Gastroesophageal sphincter (tissue), 4 donors: ENCODE data around the gene RNF19B. TPM values are rescaled to one million over a fixed set of nuclear protein-coding genes. Genes with fewer than 3 reads are reported as not detected.

Experiments
- ATAC-seq: fragments of 150-250 bp; one replicate; pipeline ENCODE4 v1.9.1; 2016; ENCODE audit warnings: mild to moderate bottlenecking, moderate library complexity
- H3K27ac ChIP-seq, 4 donors: fragments of 200-600 bp; sonication (generic) in 3 of 4; 1 replicate in 3 of 4; 2 replicates in 1 of 4; pipeline ENCODE4 v1.5.1; 2016 to 2019
- H3K27me3 ChIP-seq: fragments of 200-600 bp; sonication (generic); one replicate; pipeline ENCODE4 v1.5.1; 2019
- H3K36me3 ChIP-seq, 2 donors: fragments of 200-600 bp; sonication (generic); one replicate each; pipeline ENCODE4 v1.5.1; 2019; ENCODE audit warnings: control low read depth in 1 of 2
- H3K4me1 ChIP-seq, 3 donors: fragments of 200-600 bp; sonication (generic); 1 replicate in 2 of 3; 2 replicates in 1 of 3; pipeline ENCODE4 v1.5.1; 2016 to 2019; ENCODE audit warnings: control low read depth in 2 of 3
- H3K4me3 ChIP-seq, 2 donors: fragments of 200-600 bp; sonication (generic); one replicate each; pipeline ENCODE4 v1.5.1; 2019; ENCODE audit warnings: mild to moderate bottlenecking in 1 of 2, moderate library complexity in 1 of 2
- H3K9me3 ChIP-seq, 3 donors: fragments of 200-600 bp; sonication (generic); one replicate each; pipeline ENCODE4 v1.5.1; 2017 to 2019; ENCODE audit warnings: control low read depth in 2 of 3
- EP300 ChIP-seq: sonication (generic); formaldehyde crosslinking; IDR thresholded peaks from one replicate; pipeline ENCODE4 v1.6.1; 2017; ENCODE audit warnings: antibody characterized with exemption, mild to moderate bottlenecking
- POLR2A ChIP-seq, 2 donors: fragments of 450-650 bp; IDR thresholded peaks; one replicate each; pipeline ENCODE4 v1.6.1; 2017; ENCODE audit warnings: antibody characterized with exemption in 2 of 2, mild to moderate bottlenecking in 2 of 2, moderate library complexity in 1 of 2
- POLR2AphosphoS5 ChIP-seq: sonication (generic); formaldehyde crosslinking; IDR thresholded peaks from one replicate; pipeline ENCODE4 v1.6.1; 2017; ENCODE audit warnings: antibody characterized with exemption
- WGBS, 2 donors: methylation state at CpG; one replicate each; pipeline ENCODE4 v1.1.5; 2018; ENCODE audit warnings: low coverage in 1 of 2; 5-methylcytosine and 5-hydroxymethylcytosine counted together
- total RNA-seq, 4 donors: library from RNA; depleted of rRNA; stranded (reverse); fragments of >200 nt; gene quantifications; one replicate each; pipeline ENCODE4 v1.1.0, GENCODE V29; 2016
- TF ChIP-seq, protein P1 (sequence below), 4 experiments: fragments of 200-600 bp in 2 of 4; fragments of 450-650 bp in 2 of 4; sonication (generic) in 1 of 4; IDR thresholded peaks; one replicate each; pipeline ENCODE4 v1.5.1; 2017 to 2019; ENCODE audit warnings: antibody characterized with exemption in 4 of 4, mild to moderate bottlenecking in 2 of 4, moderate library complexity in 2 of 4

RNF19B gene
- total RNA-seq, 4 donors from 2014 or later: 19.5 to 25.2 (median 21.8) TPM

DNA sequence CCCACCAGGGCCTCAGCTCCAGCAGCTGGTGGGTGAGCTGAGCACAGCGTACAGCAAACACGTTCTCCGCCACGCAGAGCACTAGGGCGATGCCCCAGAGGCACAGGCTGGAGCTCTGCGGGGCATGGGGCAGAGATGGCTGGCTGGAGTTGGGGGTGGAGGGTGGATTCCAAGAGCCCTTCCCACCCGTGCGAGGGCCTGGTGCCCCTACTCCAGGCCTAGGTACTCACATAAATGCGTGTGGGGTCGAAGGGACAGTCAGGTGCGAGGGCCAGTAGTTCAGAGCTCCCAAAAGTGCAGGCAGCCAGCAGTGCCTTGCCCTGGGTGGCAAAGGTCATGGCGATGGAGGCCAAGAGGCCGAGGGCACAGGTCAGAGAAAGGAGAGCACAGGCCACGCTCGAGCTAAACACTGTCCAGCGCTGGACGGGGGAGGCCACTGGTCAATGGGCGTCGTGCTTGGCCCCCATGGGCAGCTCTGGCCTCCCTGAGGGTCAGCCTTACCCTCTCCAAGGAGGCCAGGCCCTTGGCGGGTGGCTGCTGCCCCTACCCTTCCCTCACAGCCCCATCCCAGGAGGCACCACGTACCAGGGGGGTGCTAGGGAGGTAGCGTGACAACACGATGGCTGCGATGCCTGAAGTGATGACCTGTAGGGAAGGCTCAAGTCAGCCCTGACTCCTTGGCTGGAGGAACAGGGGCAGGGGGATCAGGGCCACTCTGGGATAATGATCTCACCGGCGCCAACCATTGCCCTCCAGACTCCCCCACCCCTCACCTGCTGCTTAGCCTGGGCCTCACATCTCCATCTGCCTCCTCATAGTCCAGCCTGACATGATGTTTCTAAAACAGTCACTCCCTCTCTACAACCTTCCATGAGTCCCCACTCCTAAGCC is 69.0 kb downstream of the RNF19B start:
- Histone ChIP-seq H3K27me3 (peaks cover 38% of the 10 kb centered on the region), H3K27ac (no peak overlapping the region), H3K4me1 (peaks cover 0 to 27% (median 8%) of the 10 kb centered on the region in 3 donors), H3K4me3 (no peak overlapping the region), H3K36me3 (peaks cover 0 to 7% of the 10 kb centered on the region in 2 donors), H3K9me3 (no peaks in the 10 kb centered on the region)
- 90 to 98% methylated on average over 6 to 9 of the region's 26 CpGs for WGBS, 2 donors
- TF ChIP-seq POLR2AphosphoS5 (no peak), EP300 (no peak), POLR2A (IDR thresholded peaks at IDR 0.05) (no peak)
- TF ChIP-seq, protein P1, sequence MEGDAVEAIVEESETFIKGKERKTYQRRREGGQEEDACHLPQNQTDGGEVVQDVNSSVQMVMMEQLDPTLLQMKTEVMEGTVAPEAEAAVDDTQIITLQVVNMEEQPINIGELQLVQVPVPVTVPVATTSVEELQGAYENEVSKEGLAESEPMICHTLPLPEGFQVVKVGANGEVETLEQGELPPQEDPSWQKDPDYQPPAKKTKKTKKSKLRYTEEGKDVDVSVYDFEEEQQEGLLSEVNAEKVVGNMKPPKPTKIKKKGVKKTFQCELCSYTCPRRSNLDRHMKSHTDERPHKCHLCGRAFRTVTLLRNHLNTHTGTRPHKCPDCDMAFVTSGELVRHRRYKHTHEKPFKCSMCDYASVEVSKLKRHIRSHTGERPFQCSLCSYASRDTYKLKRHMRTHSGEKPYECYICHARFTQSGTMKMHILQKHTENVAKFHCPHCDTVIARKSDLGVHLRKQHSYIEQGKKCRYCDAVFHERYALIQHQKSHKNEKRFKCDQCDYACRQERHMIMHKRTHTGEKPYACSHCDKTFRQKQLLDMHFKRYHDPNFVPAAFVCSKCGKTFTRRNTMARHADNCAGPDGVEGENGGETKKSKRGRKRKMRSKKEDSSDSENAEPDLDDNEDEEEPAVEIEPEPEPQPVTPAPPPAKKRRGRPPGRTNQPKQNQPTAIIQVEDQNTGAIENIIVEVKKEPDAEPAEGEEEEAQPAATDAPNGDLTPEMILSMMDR (IDR thresholded peaks at IDR 0.05): no peak
- ATAC-seq: no peak

DNA sequence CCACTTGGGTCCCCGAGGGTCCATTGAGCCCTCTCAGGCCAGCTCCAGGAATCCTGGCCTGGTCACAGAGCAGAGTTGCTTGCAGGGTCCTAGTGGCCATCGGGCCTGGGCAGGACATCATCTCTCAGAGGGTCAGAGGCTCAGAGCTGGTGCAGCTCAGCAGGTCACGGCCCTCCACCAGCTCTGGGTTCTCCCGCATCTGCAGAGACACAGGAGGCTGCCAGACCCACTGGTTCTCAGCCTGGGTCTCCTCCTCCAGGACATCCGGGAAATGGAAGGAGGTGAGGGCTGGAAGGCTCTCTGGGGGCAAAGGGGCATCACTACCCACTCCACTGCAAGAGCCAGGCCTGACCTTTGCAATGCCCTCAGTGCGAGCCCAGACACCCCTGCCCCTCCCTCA is 69.9 kb downstream of the RNF19B start:
- Histone ChIP-seq H3K9me3 (no peaks in the 10 kb centered on the region), H3K27me3 (peaks cover 47% of the 10 kb centered on the region), H3K36me3 (peaks cover 0 to 7% of the 10 kb centered on the region in 2 donors), H3K4me1 (peaks cover 0 to 18% (median 7%) of the 10 kb centered on the region in 3 donors), H3K4me3 (no peak overlapping the region), H3K27ac (no peak overlapping the region)
- no peak for ATAC-seq
- WGBS, 2 donors: 80% methylated on average over 2 of the region's 6 CpGs; no CpG with 5 or more reads in 1 of the 2 donors
- TF ChIP-seq POLR2A (IDR thresholded peaks at IDR 0.05) (no peak), EP300 (no peak), POLR2AphosphoS5 (no peak)
- TF ChIP-seq, protein P1 (IDR thresholded peaks at IDR 0.05): no peak

DNA sequence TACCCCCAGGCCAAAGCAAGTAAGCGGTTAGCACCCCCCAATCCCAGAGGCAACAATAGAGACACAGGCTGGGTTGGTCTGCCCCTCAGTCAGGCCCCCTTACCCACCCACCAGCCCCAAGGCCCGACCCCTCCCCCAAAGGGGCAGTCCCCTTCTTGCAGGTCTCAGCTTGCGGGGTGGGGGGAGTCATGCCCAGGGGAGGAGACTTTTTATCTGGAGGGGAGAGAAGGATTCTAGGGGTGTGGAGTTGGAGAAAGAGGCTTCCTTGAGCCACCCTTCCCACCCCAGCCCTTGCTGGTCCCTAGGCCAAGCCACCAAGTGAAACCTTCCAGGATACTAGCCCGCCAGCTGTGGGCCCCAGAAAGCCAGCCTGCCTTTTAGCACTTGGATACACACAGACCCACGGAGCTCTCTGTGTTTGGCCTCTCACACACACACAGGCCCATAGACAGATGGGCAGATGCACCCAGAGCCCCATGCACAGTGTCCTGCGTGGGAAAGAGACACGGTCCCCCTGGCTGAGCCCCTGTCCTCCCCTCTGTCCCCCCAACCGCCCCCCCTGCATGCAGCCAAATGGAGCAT is 70.5 kb downstream of the RNF19B start:
- no CpG with 5 or more reads among the region's 8 CpGs for WGBS, 2 donors
- Histone ChIP-seq H3K9me3 (no peaks in the 10 kb centered on the region), H3K27me3 (peaks cover 50% of the 10 kb centered on the region), H3K4me3 (peak overlapping the region in 1 of 2 donors; percentile 52), H3K27ac (no peak overlapping the region), H3K36me3 (peaks cover 0 to 7% of the 10 kb centered on the region in 2 donors), H3K4me1 (peaks cover 0 to 18% (median 7%) of the 10 kb centered on the region in 3 donors)
- no peak for TF ChIP-seq POLR2AphosphoS5
- no peak for TF ChIP-seq POLR2A (IDR thresholded peaks at IDR 0.05)
- TF ChIP-seq EP300: no peak
- TF ChIP-seq, protein P1 (IDR thresholded peaks at IDR 0.05): no peak
- no peak for ATAC-seq

DNA sequence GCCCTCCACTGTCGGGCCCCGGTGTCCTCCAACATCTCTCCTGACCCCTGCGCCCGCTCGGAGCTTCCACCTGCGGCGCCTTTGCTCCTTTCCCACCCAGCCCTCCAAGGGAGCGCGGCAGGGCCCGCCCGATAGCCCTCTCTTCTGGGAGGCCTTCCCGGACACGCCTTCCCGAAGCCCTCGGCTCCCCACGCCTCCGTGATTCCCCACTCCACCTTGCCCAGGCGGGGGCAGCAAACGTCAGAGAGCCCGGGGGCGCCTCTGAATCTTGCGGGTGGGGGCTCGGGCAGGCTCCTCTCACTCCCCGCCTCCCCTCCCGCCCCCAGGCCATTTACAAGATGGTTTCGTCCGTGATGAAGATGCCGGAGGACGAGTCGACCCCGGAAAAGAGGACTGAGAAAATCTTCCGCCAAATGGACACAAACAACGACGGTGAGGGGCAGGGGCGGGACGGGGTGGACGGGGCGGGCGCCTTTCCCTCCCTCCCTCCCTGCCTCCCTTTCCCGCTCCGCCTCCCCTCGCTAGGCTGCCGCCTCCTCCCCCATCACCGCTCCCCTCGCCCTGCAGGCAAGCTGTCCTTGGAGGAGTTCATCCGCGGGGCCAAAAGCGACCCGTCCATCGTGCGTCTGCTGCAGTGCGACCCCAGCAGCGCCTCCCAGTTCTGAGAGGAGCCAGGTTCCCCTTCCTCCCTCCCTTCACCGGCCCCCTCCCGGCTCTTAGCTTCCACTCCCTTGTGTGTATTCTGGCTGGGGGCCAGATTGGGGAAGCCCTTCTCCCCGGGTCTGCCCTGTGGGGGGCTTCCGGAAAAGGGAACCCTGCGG is 71.2 kb downstream of the RNF19B start:
- TF ChIP-seq EP300: no peak
- TF ChIP-seq, protein P1 (IDR thresholded peaks at IDR 0.05): peak in 2 of 4 experiments; percentile 1 to 31
- Histone ChIP-seq H3K27me3 (peaks cover 57% of the 10 kb centered on the region), H3K9me3 (no peaks in the 10 kb centered on the region), H3K4me1 (peaks cover 0 to 18% (median 7%) of the 10 kb centered on the region in 3 donors), H3K4me3 (peak overlapping the region; percentile 6 to 52), H3K36me3 (peaks cover 0 to 7% of the 10 kb centered on the region in 2 donors), H3K27ac (no peak overlapping the region)
- WGBS, 2 donors: 0% methylated on average over 4 of the region's 58 CpGs; no CpG with 5 or more reads in 1 of the 2 donors
- peak; percentile 66 for ATAC-seq
